C4-2B (cell line): ENCODE data around the gene ARRB1.
A peak's percentile ranks its signal among the peaks of the same experiment; 100 is the strongest.

Source experiments
- H3K27ac ChIP-seq: fragments of 450-650 bp; 2 replicates; pipeline ENCODE4 v1.5.1; 2017
- ZFX ChIP-seq: fragments of 450-650 bp; IDR thresholded peaks from 2 replicates; pipeline ENCODE4 v1.6.1; 2017
- TF ChIP-seq, protein P1 (sequence below): fragments of 450-650 bp; conservative IDR thresholded peaks from 2 replicates; pipeline ENCODE4 v1.5.1; 2017; ENCODE audit warnings: mild to moderate bottlenecking

Gene ARRB1

DNA sequence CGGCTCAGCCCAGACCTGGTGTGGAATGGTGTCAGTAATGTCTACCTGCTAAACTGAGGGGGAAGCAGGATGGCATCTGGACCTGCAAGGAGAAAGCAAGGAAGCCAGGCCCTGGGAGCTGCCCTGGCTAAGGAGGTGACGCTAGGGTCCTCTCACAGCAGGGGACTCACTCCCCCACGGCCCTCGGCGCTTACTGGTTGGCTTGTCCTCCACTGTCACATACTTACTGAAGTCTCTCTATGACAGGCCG lies 62.0 kb downstream of the ARRB1 start:
- TF ChIP-seq ZFX, result no peak
- TF ChIP-seq, protein P1, sequence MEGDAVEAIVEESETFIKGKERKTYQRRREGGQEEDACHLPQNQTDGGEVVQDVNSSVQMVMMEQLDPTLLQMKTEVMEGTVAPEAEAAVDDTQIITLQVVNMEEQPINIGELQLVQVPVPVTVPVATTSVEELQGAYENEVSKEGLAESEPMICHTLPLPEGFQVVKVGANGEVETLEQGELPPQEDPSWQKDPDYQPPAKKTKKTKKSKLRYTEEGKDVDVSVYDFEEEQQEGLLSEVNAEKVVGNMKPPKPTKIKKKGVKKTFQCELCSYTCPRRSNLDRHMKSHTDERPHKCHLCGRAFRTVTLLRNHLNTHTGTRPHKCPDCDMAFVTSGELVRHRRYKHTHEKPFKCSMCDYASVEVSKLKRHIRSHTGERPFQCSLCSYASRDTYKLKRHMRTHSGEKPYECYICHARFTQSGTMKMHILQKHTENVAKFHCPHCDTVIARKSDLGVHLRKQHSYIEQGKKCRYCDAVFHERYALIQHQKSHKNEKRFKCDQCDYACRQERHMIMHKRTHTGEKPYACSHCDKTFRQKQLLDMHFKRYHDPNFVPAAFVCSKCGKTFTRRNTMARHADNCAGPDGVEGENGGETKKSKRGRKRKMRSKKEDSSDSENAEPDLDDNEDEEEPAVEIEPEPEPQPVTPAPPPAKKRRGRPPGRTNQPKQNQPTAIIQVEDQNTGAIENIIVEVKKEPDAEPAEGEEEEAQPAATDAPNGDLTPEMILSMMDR, result no peak
- H3K27ac ChIP-seq, result peak overlapping the region; percentile 30

DNA sequence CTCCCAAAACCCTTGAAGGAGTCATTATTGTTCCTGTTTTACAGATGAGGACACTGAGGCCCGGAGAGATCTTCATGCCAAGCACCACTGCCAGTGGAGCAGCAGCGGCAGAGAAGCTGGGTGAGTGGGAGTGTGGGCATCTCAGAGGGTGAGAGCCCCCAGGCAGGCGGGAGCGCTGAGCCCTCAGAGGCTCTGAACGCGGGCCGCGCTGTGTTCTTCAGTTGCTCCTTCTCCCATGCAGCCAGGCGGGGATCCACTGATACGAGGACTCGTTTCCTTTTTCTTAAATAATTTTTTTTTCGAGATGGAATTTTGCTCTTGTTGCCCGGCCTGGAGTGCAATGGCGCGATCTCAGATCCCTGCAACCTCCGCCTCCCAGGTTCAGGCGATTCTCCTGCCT lies 63.9 kb downstream of the ARRB1 start:
- H3K27ac ChIP-seq, result no peak overlapping the region
- TF ChIP-seq ZFX, result no peak
- TF ChIP-seq, protein P1, result no peak

DNA sequence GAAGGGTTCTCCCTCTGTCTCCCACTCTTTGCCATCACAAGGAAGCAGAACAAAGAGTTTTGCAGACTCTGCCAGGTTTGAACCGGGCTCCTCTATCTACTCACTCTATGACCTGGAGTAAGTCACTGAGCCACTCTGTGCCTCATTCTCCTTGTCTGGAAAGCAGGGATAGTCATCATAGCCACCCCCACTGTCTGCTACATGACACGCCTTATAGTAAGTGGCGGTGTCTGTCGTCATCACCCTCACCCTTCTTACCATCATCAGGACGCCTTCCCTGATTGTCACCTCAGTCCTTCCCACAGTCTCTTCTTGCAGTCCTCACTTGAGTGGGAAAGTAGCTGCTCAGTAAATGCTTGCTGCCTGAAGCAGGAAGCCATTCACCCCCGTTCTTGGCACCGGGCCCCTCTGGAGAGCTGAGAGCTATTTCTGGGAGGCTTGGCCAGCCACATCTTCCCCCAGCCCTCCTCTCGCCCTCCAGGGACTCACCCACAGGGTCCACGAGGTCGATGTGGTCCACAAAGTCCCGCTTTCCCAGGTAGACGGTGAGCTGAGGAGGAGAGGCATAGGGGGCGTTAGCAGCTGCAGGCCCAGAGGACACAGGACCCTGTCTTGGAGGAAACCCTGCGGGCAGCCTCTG lies 64.5 kb downstream of the ARRB1 start:
- no peak overlapping the region for H3K27ac ChIP-seq
- TF ChIP-seq, protein P1, result no peak
- TF ChIP-seq ZFX, result no peak

DNA sequence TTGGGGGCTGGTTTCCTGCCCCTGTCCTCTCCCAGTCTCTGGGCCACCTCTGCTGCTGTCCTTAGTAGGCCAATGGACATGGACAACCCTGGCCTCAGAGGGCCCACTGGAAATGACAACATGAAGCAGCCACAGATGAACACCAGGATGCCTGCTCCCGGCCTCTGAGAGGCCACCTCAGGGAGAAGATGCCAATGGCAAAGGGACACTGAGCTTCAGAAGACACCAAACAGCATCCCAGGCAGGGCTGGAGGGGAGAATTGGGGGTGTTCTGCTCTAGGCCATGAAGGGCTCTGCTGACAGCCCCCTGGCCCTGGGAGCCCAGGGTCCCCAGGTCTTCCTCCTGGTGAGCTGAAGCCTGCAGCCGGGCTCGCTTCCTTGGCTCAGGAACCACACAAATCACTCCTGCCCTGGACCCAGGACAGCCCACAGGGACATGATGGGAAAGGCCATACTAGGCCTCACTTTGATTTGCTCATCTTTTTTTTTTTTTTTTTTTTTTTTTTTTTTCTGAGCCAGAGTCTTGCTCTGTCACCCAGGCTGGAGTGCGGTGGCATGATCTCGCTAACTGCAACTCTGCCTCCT lies 65.6 kb downstream of the ARRB1 start:
- no peak overlapping the region for H3K27ac ChIP-seq
- TF ChIP-seq, protein P1, result no peak
- TF ChIP-seq ZFX, result no peak

DNA sequence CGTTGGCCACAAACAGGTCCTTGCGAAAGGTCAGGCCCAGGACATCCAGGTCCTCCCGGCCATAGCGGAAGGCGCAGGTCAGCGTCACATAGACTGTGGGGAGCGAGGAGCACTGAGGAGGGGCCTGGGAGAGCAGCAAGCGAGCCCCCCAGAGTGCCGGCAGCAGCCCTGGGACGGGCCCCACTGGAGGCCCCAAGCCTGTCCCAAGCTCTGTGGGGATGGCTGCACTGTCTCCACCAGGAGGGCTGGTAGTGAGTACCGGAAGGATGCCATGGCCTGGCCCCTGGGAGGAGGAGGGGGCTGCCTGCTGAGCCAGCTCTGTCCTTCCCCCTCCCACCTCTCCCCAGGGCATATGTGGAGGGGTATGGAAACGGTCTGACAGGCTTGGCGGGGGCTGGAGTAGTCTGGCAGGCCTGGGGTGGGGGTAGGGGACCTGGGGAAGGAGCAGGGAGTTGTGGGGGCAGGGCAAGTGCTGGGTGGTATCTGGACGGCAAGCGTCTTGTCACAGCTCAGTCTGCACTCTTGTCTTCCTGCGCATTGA lies 68.0 kb downstream of the ARRB1 start:
- H3K27ac ChIP-seq, result no peak overlapping the region
- TF ChIP-seq ZFX, result no peak

DNA sequence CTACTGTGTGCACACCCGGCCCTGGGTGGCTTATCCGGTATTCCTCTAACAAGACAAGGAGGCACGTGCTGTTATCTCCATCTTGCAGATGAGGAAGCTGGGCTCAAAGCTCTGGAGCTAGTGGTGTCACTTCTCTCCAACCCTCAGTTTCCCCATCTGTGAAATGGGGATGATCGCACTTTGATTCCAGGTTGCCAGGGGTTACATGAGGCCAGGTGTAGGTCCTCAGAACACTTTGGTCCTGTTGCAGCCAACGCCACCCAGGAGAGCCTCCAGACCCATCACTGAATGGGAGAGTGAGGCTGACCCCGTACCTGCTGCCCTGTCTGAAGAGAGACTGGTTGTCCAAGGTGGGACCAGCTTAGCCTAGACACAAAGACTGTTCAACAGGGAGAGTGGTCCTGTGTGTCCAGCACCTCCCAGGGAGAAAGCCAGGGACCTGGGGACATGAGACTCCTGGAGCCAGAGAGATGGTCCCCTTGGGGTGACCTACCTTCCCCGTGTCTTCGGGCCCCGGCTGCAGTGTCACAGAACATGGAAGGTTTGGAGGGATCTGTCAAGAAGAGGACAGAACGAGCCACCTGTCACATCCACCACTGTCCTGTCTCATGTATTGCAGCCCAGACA lies 69.9 kb downstream of the ARRB1 start:
- no peak for TF ChIP-seq ZFX
- TF ChIP-seq, protein P1, result no peak
- H3K27ac ChIP-seq, result no peak overlapping the region

DNA sequence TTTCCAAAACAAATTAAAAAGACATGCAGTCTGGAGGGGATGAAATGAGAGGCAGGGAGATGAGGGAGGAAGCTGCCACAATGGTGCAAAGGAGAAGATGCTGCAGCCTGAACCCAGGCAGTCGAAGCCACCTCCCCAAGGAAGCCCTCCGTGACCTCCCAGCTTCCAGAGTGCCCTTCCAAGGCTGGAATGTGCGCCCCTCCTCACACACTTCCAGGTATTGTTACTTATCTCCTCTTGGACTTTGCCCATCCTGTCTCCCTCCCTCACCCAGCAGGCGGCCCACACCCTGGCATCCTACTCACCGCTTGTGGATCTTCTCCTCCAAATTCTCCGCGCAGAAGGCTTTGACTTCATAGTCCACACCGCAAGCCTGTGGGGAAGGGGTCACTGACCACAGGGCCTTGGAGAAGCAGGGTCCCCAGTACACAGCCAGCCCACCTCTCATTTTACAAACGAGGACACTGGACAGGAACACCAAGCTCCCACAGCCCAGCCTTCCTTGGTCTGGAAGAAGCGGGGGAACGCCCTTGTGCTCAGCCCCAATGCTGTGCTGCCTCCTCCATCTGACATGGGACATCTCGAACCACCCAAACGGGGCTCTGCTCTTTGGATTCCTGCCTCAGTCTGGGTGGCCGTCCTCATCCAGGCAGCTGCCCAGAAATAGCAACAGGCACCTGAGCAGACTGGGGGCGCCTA lies 70.5 kb downstream of the ARRB1 start:
- H3K27ac ChIP-seq, result no peak overlapping the region
- TF ChIP-seq ZFX, result no peak
- TF ChIP-seq, protein P1, result no peak
